Glutamatergic neuron (in vitro differentiated cells): Measurements from ENCODE around the gene IFITM10. TPM values are rescaled to one million over a fixed set of nuclear protein-coding genes. Genes with fewer than 3 reads are reported as not detected.
A peak's percentile ranks its signal among the peaks of the same experiment; 100 is the strongest.

ENCODE experiments used
- DNase-seq: peaks from one replicate; pipeline ENCODE4 v3.0.0; 2022
- H3K27ac Mint-ChIP-seq: one replicate; pipeline ENCODE4 v1.8.0; 2020; ENCODE audit warnings: mild to moderate bottlenecking, mixed read lengths, inconsistent platforms; ENCODE audit not compliant: unreplicated experiment
- H3K27me3 Mint-ChIP-seq: one replicate; pipeline ENCODE4 v1.8.0; 2020; ENCODE audit warnings: mild to moderate bottlenecking, moderate library complexity, mixed read lengths, inconsistent platforms; ENCODE audit not compliant: unreplicated experiment
- H3K36me3 Mint-ChIP-seq: one replicate; pipeline ENCODE4 v1.8.0; 2020; ENCODE audit warnings: mild to moderate bottlenecking, mixed read lengths, inconsistent platforms; ENCODE audit not compliant: unreplicated experiment
- H3K4me1 Mint-ChIP-seq: one replicate; pipeline ENCODE4 v1.8.0; 2020; ENCODE audit warnings: mild to moderate bottlenecking, low read depth, mixed read lengths, inconsistent platforms; ENCODE audit not compliant: unreplicated experiment
- H3K4me3 Mint-ChIP-seq: one replicate; pipeline ENCODE4 v1.8.0; 2020; ENCODE audit warnings: mild to moderate bottlenecking, mixed read lengths, inconsistent platforms; ENCODE audit not compliant: unreplicated experiment
- H3K9me3 Mint-ChIP-seq: one replicate; pipeline ENCODE4 v1.8.0; 2020; ENCODE audit warnings: mild to moderate bottlenecking, moderate library complexity, mixed read lengths, inconsistent platforms; ENCODE audit not compliant: unreplicated experiment
- CTCF ChIP-seq: fragments of 200-600 bp; sonication (generic); IDR thresholded peaks from one replicate; pipeline ENCODE4 v1.5.0; 2021; ENCODE audit not compliant: partially characterized antibody, unreplicated experiment
- total RNA-seq: library from RNA; stranded (reverse); fragmentation: NEBNext Ultra II Directional; extraction: Animal tissue kit (Norgen Biotek cat#: 25700); gene quantifications from one replicate; pipeline ENCODE4 v1.2.1, GENCODE V29; 2021; ENCODE audit not compliant: unreplicated experiment

Gene IFITM10
- total RNA-seq, 1 donor from 2014 or later: 5.4 TPM

GRCh38 chr11:1756791-1757771, 6.7 kb upstream of the IFITM10 start:
- peak; percentile 24 for DNase-seq
- no peak for TF ChIP-seq CTCF
- Mint-ChIP-seq H3K9me3 (no peaks in the 10 kb centered on the region), H3K36me3 (no peaks in the 10 kb centered on the region), H3K4me1 (no peaks in the 10 kb centered on the region), H3K27ac (no peak overlapping the region), H3K27me3 (peaks cover 3% of the 10 kb centered on the region), H3K4me3 (no peak overlapping the region)

- no peak overlapping the region for H3K27ac Mint-ChIP-seq
- no peak overlapping the region for H3K4me3 Mint-ChIP-seq
- no peak for TF ChIP-seq CTCF
- peaks cover 3% of the 10 kb centered on the region for H3K27me3 Mint-ChIP-seq
- no peaks in the 10 kb centered on the region for H3K9me3 Mint-ChIP-seq
- H3K36me3 Mint-ChIP-seq: no peaks in the 10 kb centered on the region
- no peaks in the 10 kb centered on the region for H3K4me1 Mint-ChIP-seq
- peak; percentile 14 for DNase-seq
These were observed 5.5 kb upstream of the IFITM10 start for GRCh38 chr11:1755692-1756561.

GRCh38 chr11:1755344-1755691, 4.9 kb upstream of the IFITM10 start:
- no peak for TF ChIP-seq CTCF
- Mint-ChIP-seq H3K9me3 (no peaks in the 10 kb centered on the region), H3K27me3 (peaks cover 5% of the 10 kb centered on the region), H3K4me1 (peaks cover under 1% of the 10 kb centered on the region), H3K4me3 (no peak overlapping the region), H3K27ac (no peak overlapping the region), H3K36me3 (no peaks in the 10 kb centered on the region)
- DNase-seq: no peak

GRCh38 chr11:1754376-1755150, 4.2 kb upstream of the IFITM10 start:
- no peak overlapping the region for H3K27ac Mint-ChIP-seq
- DNase-seq: no peak
- TF ChIP-seq CTCF: no peak
- peaks cover 6% of the 10 kb centered on the region for H3K4me1 Mint-ChIP-seq
- no peaks in the 10 kb centered on the region for H3K36me3 Mint-ChIP-seq
- peaks cover 3% of the 10 kb centered on the region for H3K9me3 Mint-ChIP-seq
- no peak overlapping the region for H3K4me3 Mint-ChIP-seq
- peaks cover 10% of the 10 kb centered on the region for H3K27me3 Mint-ChIP-seq
